ENCODE data around the gene VSIG10L2.
"Not testable (repeated sequence)": the region's sequence is repeated elsewhere in the genome, so short reads cannot be mapped to it uniquely, and the experiment has no call there.

VSIG10L2 gene

DNA sequence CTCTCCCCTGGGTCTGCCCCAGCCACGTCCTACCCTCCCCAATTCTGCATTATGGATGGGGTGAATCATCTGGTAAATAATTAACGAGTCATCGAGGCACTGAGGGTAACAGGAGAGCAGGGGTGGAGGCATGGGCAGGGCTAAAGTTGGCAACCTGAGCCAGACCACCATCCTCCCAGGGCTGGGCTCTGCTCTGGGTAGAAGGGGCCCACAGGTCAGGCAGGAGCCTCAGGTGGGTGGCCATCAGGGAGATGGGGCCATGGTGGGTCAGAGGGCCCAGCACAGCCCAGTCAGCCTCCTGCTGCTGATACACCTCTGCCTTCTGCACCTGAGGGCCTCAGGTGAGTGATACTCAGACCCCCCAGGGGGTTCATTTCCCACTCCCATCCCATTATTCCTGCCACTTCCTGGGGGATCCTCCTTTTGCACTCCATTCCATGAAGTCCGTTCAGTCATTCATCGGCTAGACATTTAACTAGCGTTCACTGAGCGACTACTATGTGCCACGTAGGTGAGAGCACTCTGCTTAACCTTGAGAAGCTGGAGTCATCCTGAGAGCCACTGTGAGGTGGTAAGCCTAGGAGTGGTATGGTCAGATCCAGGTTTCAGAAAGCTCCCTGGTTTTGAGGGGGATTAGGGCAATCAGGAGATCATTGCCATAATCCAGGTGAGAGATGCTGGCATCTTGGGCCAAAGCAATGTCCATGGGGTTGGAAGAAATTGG lies at the start of gene VSIG10L2:
TSS of gene VSIG10L2 (plus strand) at position 248 of the 724 bp plus-strand sequence. CDS start at position 260, 12 bp downstream.
- DNase-seq, result no peak

DNA sequence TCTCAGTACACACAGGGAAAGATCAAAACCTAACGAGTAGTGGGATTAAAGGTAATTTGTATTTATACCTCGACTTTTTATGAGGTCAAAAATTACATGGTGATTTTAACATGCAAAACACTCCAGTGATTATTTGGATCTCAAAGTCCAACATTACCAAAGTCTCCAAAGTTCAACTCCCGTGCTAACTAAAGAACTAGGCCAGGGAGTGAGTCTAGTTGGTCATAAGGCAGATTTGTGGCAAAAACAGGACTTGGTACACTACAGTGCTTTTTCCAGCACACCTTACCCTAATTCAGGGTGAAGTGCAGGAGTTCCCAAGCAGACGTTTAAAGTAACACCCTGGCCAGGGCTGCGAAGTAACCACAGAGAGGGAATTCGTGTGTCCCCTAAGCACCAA lies 44.0 kb upstream of the VSIG10L2 start:
- DNase-seq, result no peak

DNA sequence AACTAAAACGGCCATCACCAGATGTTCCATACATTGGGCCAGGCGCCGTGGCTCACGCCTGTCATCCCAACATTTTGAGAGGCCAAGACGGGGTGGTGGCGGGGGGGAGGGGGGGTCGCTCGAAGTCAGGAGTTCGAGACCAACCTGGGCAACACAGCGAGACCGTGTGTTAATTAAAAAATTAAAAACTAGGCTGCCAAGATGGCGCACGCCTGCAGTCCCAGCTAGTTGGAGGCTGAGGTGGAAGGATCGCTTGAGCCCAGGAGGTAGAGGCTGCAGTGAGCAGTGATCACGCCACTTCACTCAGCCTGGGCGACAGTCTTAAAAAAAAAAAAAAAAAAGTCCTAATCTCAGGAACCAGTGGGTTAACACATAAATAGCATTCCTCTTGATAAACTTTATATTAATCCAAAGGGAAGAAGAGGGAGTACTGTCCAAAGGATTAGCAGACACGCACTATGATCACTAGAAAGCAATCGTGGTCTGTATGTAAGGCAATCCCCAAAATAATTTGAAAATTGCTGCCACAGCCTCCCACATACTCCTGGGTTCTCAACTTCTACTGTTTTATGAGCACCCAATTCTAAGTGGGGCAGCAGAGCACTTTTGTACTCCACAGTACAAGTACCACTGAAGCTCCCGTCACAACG lies 43.4 kb upstream of the VSIG10L2 start:
- no peak for DNase-seq

DNA sequence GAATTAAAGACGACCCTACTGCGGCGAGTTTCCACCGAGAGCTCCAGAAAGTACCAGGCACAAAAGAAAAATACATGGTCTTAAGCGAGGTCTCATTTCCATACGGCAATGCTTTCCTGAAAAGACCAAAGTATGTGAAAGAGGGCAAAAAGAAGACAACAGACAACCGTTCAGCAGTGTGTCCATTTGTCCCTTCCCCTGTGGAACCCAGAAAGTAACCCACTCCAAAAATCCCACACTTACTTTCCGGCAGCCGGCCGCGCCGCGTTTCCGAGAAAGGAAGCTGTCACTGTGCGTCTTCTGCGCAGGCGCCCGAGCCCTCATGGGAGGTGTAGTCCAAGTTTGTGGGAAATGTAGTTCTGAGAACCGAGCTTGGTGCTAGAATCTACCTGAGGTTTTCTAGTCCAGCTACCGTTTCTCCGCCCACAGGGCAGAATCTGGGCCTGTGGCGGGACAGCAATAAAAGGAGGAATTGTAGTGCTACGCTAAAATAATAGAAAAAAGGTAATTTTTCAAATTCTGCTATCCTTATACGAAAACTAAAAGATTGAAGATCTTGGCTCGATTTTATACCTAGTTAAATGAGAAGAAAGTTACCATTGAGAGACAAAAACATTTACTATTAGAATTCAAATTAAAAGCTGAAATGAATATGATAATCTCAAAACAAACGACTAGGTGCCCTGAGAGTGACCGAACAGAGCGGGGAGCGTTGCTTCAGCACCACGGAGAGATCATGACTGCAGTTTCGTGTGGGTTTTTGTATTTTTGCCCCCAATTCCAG lies 42.7 kb upstream of the VSIG10L2 start, which contains the start of gene PUS3:
TSS of gene PUS3 (minus strand) at position 280 of the 784 bp plus-strand sequence. CDS start 6,922 bp downstream, outside the sequence.
- DNase-seq, result peak; percentile 93

DNA sequence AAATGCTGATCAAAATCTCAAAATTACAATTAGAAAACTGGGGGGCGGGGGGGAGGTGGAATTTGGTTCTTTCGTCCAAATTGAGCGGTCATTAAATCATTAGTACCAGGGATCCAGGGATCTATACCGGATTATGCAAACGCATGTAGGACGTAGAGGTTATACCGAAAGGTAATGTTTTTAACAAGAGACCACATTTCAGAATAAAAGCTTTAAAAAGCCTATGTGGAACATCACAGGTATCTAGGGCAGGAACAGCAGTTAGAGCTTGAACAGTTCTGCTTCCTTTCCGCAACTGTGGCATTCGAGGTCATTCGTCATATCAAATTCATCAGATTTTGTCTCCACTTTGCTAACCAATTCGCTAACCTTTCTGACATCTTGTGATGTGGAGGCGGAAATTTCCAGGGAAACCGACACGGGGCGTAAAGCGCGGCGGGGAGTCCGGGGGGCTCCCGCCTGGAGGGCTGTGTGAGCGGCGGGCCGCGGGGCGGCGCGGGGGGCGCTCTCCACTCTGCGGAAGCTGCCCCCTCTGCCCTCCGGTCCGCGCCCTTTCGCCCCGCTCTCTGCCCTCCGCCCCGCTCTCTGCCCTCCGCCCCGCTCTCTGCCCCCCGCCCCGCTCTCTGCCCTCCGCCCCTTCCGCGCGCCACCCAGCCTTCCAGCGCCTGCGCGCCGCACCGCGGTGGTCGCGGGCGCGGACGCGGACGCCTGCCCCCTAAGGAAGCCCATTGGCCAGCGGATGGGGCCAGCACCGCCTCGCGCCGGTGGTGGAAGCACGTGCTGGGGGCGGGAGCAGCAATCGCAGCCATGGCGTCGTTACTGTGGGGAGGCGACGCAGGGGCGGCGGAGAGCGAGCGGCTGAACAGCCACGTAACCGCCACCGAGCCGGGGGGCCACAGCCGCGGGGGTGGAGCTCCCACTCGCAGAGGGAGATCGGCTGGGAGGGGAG lies 41.9 kb upstream of the VSIG10L2 start, which contains the start of gene DDX25:
TSS of gene DDX25 (plus strand) at position 798 of the 949 bp plus-strand sequence. CDS start at position 808, 10 bp downstream.
- peak; percentile 69 for DNase-seq

DNA sequence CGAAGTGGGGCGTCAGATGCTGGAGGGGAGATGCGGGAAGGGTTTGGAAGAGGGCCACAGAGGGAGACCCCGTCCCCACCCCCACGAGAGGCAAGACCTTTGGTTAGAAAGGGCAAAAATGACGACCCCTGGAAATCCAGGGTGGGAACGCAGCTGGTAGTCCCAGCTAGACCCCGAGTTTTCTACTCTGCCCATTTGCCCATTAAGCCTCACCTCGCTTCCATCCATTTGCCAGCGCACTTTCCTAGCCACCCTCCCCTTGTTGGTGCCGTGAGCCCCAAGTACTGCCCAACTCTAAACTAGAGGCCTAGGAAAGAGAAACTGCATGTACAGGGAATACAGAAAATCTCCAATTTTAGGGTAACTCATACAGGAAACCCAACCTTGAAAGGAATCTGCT lies 41.2 kb upstream of the VSIG10L2 start:
- DNase-seq, result no peak

DNA sequence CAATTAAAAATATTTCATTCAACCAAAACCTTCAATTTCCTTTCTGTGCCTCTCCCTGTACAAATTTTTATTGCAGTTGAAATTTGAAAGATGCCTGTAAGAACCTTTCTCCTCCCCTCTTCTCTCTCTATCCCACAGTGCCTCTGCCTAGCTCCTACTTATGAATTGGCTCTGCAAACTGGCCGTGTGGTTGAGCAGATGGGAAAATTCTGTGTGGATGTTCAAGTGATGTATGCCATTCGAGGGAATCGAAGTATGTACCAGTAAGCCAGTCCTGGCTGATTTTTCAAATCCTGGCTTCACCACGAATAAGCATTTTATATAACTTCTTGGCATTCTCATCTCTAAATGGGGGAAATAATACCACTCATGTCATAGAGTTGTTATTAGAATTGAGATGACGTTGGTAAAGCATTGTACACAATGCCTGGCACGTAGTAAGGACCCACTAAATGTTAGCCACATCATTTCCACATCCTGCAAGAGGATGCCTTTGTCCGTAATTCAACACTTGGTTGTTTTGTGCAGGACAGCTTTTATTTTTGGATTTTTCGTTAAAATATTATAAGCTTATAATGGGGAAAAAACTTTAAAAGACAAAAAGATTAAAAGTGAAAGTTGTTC lies 35.5 kb upstream of the VSIG10L2 start:
- DNase-seq, result no peak

DNA sequence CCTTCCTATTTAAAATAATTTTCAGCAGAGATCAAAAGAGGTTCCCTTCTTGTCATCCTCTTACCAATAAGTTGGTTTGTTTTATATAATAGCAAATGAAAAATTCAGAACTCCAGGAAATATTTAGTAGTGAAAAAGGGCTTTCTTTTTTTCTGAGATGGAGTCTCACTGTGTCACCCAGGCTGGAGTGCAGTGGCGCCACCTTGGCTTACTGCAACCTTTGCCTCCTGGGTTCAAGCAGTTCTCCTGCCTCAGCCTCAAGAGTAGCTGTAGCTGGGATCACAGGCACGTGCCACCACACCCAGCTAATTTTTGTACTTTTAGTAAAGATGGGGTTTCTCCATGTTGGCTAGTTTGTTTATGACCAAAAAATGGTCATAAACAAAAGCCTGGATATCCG lies 31.2 kb upstream of the VSIG10L2 start:
- DNase-seq, result not testable (repeated sequence)

DNA sequence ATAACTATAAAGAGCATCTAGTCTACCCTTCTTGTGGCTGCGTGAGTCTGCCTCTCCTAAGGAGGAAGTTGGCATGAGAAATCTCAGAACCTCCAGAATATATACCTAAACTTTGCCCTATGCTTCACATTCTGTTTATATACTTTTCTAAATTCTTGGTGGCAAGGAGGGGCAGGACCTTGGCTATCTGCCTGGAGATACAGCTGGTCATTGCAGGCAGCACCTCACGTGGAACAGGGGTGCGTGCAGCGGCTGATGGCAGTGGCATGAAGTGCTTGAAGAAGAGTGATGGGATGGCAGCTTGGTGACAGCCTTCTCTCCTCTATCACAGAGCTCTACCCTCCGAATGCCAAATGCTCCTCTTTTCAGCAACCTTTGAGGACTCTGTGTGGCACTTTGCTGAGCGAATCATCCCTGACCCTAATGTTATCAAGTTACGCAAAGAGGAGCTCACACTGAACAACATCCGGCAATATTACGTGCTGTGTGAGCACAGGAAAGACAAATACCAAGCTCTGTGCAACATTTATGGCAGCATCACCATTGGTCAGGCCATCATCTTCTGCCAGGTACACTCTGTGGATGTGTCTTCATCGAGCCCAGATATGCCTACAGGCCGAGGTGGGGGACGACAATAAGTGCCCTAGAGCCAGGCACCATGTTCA lies 29.0 kb upstream of the VSIG10L2 start:
- no peak for DNase-seq

DNA sequence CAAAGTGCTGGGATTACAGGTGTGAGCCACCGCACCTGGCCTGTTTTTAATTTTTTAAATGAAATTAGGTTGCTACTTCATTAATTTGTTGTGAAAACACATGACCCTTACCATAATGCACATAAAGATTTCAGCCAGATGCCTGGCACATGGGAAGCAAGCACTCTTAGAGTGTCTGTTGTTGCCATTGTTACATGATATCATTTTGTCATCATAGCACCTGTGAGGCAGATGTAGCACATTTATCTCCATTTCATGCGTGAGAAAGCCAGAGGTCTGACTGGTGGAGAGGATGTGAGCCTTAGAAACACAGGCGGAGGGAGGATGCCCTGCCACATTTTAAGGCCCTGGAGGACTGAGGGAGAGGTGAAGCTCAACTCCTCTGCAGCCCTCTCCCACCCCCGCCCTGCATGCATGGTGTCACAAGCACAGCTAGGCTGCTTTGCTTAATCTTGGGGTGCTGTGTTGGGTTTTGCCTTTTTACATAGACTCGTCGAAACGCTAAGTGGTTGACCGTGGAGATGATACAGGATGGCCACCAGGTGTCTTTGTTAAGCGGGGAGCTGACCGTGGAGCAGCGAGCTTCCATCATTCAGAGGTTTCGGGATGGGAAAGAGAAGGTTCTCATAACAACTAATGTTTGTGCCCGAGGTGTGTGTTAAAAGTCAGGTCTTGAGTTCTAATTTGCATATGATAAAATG lies 27.6 kb upstream of the VSIG10L2 start:
- DNase-seq, result no peak

DNA sequence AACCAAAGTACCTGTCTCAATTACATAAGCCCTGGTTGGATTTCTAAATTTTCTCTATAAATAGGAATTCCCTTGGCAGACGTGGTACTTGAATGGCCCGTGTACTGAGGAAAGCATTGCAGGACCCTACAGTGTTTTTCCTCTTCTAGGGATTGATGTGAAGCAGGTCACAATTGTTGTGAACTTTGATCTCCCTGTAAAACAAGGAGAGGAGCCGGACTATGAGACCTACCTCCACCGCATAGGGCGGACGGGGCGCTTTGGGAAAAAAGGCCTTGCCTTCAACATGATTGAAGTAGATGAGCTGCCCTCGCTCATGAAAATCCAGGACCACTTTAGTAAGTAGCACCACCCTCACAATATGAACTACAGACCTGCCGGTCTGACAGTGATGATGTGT lies 24.8 kb upstream of the VSIG10L2 start:
- DNase-seq, result no peak

DNA sequence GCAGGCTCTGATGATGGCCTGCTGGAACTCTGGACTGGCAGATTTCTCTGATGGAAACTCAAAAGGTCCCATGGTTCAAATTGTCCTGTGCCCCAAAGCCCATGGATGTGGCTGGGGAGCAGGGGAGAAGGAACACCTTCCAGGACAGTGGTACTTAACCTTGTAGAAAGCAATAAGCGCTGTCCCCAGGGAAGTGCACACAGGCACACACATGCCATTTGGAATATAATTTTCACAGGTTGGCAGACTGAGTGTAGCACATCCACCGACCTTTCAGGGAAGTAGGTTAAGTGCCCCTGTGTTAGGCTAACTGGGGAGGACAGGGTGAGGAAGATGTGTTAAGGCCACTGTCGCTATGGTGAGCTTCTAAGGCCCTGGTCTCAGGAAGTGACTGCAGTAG lies 23.7 kb upstream of the VSIG10L2 start:
- DNase-seq, result no peak

DNA sequence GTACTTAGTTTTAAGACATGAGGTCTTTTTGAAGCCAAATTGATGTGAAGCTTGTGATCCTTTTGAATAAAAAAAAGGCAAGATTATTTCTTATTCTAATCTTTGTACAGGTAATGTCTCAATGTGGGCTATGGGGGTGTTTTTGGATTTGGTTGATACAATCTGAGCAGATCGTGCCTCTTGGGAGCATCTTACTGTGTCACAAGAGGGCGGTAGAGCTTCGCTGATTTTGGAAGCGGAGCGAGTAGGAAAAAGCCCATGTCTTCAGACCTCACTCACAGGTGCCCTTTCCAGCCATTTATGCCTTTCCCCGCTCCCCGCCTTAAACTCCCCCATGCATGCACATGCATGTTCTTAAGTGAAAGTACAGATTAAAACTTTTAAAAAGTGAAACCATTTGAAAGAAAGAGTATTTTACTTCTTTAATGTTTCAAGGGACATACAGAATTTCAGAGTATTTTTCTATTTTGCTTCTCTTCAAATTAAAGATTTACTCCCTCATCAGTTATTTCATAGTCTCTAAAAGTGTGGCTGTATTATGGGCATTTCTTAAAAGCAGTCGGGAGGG lies 22.7 kb upstream of the VSIG10L2 start:
- DNase-seq, result peak; percentile 78

DNA sequence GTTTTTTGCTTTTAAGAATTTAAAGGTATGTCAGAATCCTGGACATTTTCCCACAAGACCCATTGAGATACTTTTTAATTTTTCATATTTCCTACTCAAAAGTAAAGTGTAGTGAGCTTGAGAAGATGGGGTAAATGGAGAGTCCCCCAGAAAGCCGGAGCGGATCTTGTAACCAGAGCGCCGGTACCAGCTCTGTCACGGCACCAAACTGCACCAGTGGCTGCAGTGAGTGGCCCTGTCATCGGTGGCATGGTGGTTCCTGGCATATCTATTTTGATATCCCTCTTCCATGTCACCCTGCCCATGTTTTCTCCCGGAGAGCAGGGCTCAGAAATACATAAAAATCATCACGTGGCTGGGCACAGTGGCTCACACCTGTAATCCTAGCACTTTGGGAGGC lies 22.2 kb upstream of the VSIG10L2 start:
- no peak for DNase-seq

DNA sequence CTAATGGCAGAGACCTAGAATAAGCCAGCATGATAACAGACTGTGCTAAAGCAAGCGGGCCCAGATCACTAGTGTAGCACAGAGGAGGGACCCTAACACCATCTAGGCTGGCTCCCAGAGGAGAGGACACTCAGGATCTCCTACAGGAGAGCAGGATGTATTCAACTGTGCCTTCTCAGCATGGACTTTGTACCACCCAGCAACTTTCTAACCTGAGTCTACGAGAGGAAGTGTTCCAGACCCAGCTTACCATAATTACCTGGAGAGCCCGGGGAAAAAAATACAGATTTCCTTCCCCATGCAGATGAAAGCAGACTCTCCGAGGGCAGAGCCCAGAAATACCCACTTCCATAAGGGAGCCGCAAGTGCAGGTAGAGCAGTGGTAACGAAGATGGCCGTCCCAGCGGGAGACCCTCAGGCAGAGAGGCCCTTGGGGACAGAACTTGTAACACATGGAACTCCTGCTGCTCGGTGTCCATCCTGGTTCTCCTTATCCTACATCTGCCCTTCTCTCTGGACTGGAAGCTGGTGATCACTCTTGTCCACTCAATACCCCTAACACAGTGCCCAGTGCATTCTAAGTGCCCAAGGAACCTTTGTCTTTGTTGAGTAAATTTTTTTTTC lies 21.3 kb upstream of the VSIG10L2 start:
- no peak for DNase-seq

DNA sequence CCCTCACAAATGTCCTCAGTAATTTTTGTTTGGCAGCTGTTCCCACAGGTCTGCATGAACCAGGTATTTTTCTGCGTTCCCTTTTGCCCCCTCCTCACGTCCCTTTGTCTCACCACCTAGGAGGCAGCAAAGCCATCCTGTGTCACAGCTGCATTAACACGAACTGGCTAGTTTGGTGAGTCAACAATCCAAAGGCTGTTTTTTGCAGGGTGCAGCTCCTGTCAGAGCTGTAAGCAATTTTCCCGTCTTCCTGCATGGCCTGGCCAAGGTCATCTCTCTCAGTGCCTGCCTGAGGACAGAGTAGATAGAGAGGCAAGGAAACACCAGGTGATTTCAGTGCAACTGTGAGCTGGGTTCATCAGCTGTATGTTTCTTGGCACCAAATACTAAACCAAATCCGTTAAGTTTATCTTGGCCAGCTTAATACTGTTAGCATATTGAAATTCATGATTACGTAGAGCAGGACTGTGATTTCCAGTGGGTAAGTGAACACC lies 20.6 kb upstream of the VSIG10L2 start:
- peak; percentile 80 for DNase-seq

DNA sequence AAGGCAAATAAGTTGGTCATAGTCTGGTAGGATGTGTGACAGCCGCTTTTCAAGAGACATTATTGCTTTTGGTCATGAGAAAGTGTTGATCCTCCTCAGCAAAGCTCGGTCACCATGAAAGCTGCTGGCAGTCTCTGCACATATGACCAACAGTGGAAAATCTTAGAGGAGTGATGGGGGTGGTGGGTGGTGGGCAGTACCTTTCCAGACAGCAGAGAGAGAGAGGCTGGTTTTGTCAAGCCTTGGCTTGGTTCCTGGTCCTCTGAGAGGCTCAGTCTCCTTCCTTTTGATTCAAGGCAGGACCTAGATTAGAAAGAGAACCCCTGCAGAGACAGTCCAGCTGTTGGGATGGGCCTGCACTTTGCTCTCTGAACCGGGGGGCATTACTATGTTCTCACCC lies 20.0 kb upstream of the VSIG10L2 start:
- no peak for DNase-seq

DNA sequence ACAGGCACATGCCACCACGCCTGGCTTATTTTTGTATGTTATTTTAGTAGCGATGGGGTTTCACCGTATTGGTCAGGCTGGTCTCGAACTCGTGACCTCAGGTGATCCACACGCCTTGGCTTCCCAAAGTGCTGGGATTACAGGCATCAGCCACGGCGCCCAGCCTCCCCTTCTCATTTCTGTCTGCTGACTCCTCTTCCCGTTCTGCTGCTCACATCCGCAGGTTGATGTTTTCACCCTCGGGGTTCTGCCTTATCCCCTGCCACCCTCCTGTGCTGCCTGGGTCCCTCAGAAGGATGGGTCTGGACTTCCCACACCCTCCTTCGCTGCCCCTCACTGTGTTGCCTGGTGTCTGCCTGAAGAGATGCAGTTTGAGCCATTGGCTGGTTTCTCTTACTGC lies 19.2 kb upstream of the VSIG10L2 start:
- no peak for DNase-seq

DNA sequence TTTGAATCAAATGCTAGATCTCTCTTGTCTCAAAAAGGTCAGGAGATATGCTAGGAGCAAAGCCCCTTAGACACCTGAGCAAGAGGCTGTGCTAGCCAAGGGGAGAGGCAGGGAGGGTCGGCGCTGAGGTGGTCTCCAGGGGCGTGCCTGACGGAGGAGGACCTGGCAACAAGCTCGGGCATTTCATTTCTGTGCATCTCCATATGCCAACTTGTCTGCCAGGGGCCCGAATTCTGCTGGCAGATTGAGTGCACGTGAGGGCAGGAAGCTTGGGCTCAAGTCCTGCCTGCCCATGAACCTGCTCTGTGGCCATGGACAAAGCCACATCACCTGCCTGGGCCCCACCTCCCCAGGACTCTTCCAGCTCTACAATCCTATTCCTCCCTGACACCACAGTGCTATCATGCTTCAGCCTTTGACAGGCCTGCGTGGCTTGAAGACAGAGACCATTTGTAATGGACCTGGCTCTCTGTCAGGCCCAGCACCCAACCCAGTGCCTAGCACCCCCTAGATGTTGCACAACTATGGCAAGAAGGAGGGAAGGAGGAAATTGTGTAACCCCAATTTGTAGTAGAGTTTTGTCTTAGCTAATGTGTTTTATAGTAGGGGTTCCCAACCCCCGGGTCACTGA lies 16.3 kb upstream of the VSIG10L2 start:
- no peak for DNase-seq

Data from islet precursor cell (in vitro differentiated cells).